AG09319 (cell line): ENCODE data around the gene ZNF862.
"Not testable (repeated sequence)": the region's sequence is repeated elsewhere in the genome, so short reads cannot be mapped to it uniquely, and the experiment has no call there.

Source experiments
- DNase-seq: peaks from one replicate; pipeline ENCODE4 v3.0.0-alpha.2; 2010; ENCODE audit warnings: low read depth; ENCODE audit errors: extremely low read depth
- CTCF ChIP-seq: IDR thresholded peaks from 2 replicates; pipeline ENCODE4 v1.5.1; 2011; ENCODE audit warnings: low read depth, mild to moderate bottlenecking, inconsistent platforms, low read length, moderate library complexity

Gene ZNF862

DNA sequence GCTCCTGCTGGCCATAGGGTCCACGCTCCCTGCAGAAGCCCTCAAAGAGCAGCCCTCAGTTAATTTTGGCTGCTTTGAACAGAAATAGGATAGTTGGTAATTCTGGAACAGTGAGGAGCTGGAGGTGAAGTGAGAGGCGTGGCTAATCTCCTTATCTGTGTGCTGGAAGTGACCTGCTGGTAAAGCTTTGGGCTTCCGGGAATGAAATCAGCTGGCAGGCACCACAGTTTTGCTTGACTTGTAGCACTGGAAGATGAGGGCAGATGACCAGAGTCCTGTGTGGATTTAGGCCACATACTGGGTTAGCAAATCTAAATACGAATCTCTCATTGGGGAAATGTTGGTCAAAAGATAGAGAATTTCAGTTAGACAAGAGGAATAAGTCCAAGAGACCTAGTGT, 45.8 kb downstream of the ZNF862 start:
- DNase-seq = no peak
- no peak for TF ChIP-seq CTCF

- DNase-seq = no peak
- TF ChIP-seq CTCF = no peak
These were observed 46.4 kb downstream of the ZNF862 start for GRCh38 chr7:149884541-149884940.

DNA sequence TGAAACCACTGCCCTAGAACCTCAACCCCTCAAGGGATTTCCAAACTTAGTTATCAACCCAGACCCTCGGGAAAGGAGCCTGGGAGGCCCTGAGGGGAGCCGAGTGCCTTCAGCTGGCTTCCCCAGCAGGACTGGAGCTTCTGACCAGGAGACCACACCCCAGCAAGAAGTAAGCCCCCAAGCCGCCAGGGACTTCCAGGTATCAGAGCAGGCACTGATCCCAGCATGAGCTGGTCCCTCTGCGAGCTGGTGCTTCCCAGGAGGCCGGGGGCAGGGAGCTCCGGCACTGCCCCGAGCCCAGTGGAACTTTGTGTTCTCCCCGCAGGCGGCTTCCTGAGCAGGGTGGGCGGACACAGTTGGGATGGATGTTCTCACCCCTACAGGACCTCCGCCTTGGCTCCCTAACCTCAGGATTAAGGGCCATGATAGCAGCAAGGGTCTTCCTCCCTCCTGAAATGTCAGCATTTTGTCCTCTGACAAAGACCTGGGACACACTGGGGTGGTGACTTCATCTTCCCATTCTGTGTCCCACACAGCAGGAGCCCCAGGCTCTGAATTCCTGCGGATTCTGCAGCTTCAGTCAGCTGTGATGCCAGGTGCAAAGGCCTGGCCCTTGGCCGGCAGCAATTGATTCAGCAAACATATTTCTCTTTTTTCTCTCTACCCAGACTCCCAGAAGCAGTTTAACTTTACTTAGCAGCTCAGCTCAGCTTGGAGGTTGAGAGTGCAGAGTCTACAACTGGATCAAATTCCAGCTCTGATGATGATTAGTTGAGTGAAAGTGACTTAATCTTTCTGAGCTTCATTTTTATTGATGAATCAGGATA, 47.2 kb downstream of the ZNF862 start:
- no peak for DNase-seq
- TF ChIP-seq CTCF = no peak

GRCh38 chr7:149886018-149886415, 47.8 kb downstream of the ZNF862 start:
- no peak for DNase-seq
- TF ChIP-seq CTCF = no peak

GRCh38 chr7:149887311-149887710, 49.1 kb downstream of the ZNF862 start:
- TF ChIP-seq CTCF = no peak
- no peak for DNase-seq

GRCh38 chr7:149890715-149891114, 52.5 kb downstream of the ZNF862 start:
- not testable (repeated sequence) for DNase-seq

GRCh38 chr7:149894957-149895356, 56.8 kb downstream of the ZNF862 start:
- DNase-seq = not testable (repeated sequence)

- DNase-seq = not testable (repeated sequence)
These were observed 69.7 kb downstream of the ZNF862 start for GRCh38 chr7:149907776-149908376.

DNA sequence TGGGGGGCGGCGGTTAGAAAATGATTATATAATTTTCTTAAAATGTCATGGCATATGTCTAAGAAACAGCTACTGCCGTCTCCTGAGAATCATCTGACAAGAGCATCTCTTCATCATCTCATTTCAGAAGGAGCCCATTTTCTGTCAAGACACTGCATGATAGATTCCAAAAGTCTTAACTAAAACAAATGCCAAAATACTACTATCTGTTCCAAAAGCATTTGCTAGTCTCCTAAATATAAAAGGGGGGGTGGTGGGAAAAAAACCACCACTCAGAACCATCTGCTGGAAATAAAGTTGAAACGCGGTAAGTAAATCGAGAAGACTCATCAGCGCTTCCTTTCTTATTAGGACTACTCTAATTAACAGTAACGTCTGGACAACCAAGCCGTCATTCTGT, 72.0 kb downstream of the ZNF862 start:
- not testable (repeated sequence) for DNase-seq

GRCh38 chr7:149912126-149912525, 74.0 kb downstream of the ZNF862 start:
- DNase-seq = not testable (repeated sequence)
